Lower lobe of right lung (tissue), 2 donors: Measurements from ENCODE around the gene POU2AF1. TPM values are rescaled to one million over a fixed set of nuclear protein-coding genes. Genes with fewer than 3 reads are reported as not detected.

Source experiments
- ATAC-seq, 2 donors: fragments of 200-7000 bp; cut with Tn5 transposase; one replicate each; pipeline ENCODE4 v1.9.1; 2020 to 2022; ENCODE audit warnings: mild to moderate bottlenecking in 2 of 2, moderate library complexity in 2 of 2
- DNase-seq: peaks from one replicate; pipeline ENCODE4 v3.0.0-alpha.2; 2020
- H3K27ac ChIP-seq: fragments of 200-600 bp; one replicate; pipeline ENCODE4 v1.8.0; 2022
- H3K27me3 ChIP-seq: fragments of 200-600 bp; one replicate; pipeline ENCODE4 v1.8.0; 2022; ENCODE audit warnings: low read depth
- H3K36me3 ChIP-seq: fragments of 200-600 bp; one replicate; pipeline ENCODE4 v1.8.0; 2022; ENCODE audit warnings: mild to moderate bottlenecking
- H3K4me1 ChIP-seq: fragments of 200-600 bp; one replicate; pipeline ENCODE4 v1.8.0; 2022
- H3K4me3 ChIP-seq: fragments of 200-600 bp; one replicate; pipeline ENCODE4 v1.8.0; 2022; ENCODE audit warnings: mild to moderate bottlenecking
- H3K9me3 ChIP-seq: fragments of 200-600 bp; one replicate; pipeline ENCODE4 v1.8.0; 2022
- CTCF ChIP-seq: fragments of 200-600 bp; IDR thresholded peaks from one replicate; pipeline ENCODE4 v1.8.0; 2022; ENCODE audit warnings: antibody characterized with exemption, mild to moderate bottlenecking
- intact Hi-C: fragments of 100-400 bp; cut with DNase I; formaldehyde crosslinking; loops from one replicate; pipeline ENCODE4 v1.11.0; 2022
- total RNA-seq: library from RNA; stranded (reverse); fragmentation: NEBNext Ultra II Directional; extraction: Animal tissue kit (Norgen Biotek cat#: 25700); gene quantifications from one replicate; pipeline ENCODE4 v1.2.1, GENCODE V29; 2021
- donor health status: DM: no; HTN: yes; CAD: no; lungs with severe emphysema.

POU2AF1 gene
- total RNA-seq, 1 donor from 2014 or later = 3.4 TPM

GRCh38 chr11:111413849-111414248, 34.8 kb upstream of the POU2AF1 start:
- Histone ChIP-seq H3K27me3 (no peaks in the 10 kb centered on the region), H3K9me3 (no peaks in the 10 kb centered on the region), H3K4me1 (peaks cover 20% of the 10 kb centered on the region), H3K4me3 (no peak overlapping the region), H3K27ac (no peak overlapping the region), H3K36me3 (no peaks in the 10 kb centered on the region)
- intact Hi-C loops = no loop called here
- DNase-seq (no peak), ATAC-seq (no peak)
- no peak for TF ChIP-seq CTCF

GRCh38 chr11:111412293-111412692, 33.2 kb upstream of the POU2AF1 start:
- H3K4me3 ChIP-seq = no peak overlapping the region
- DNase-seq (no peak), ATAC-seq (no peak)
- TF ChIP-seq CTCF = no peak
- no peaks in the 10 kb centered on the region for H3K27me3 ChIP-seq
- H3K9me3 ChIP-seq = no peaks in the 10 kb centered on the region
- intact Hi-C loops = no loop called here
- H3K27ac ChIP-seq = no peak overlapping the region
- no peaks in the 10 kb centered on the region for H3K36me3 ChIP-seq
- H3K4me1 ChIP-seq = peaks cover 4% of the 10 kb centered on the region

GRCh38 chr11:111411456-111411855, 32.4 kb upstream of the POU2AF1 start:
- no peaks in the 10 kb centered on the region for H3K9me3 ChIP-seq
- intact Hi-C loops = no loop called here
- H3K4me3 ChIP-seq = no peak overlapping the region
- no peaks in the 10 kb centered on the region for H3K36me3 ChIP-seq
- H3K27me3 ChIP-seq = no peaks in the 10 kb centered on the region
- TF ChIP-seq CTCF = no peak
- H3K27ac ChIP-seq = no peak overlapping the region
- ATAC-seq (no peak), DNase-seq (no peak)
- H3K4me1 ChIP-seq = no peaks in the 10 kb centered on the region

- Histone ChIP-seq H3K9me3 (no peaks in the 10 kb centered on the region), H3K4me1 (no peaks in the 10 kb centered on the region), H3K27me3 (no peaks in the 10 kb centered on the region), H3K4me3 (no peak overlapping the region), H3K36me3 (no peaks in the 10 kb centered on the region), H3K27ac (no peak overlapping the region)
- DNase-seq (no peak), ATAC-seq (no peak)
- TF ChIP-seq CTCF = no peak
- intact Hi-C loops = no loop called here
Measured at GRCh38 chr11:111410951-111411350, 31.9 kb upstream of the POU2AF1 start.

- TF ChIP-seq CTCF = no peak
- DNase-seq (no peak), ATAC-seq (no peak)
- no peaks in the 10 kb centered on the region for H3K27me3 ChIP-seq
- H3K4me1 ChIP-seq = no peaks in the 10 kb centered on the region
- intact Hi-C loops = no loop called here
- H3K36me3 ChIP-seq = no peaks in the 10 kb centered on the region
- H3K4me3 ChIP-seq = no peak overlapping the region
- no peaks in the 10 kb centered on the region for H3K9me3 ChIP-seq
- H3K27ac ChIP-seq = no peak overlapping the region
Measured at GRCh38 chr11:111409915-111410314, 30.8 kb upstream of the POU2AF1 start.
